Esophagus squamous epithelium (tissue), 5 donors: ENCODE results near the gene FAM120B. TPM values are rescaled to one million over a fixed set of nuclear protein-coding genes. Genes with fewer than 3 reads are reported as not detected.

Source experiments
- DNase-seq: peaks from one replicate; lab custom pipeline; 2025; lab: John Stamatoyannopoulos, UW
- H3K27ac ChIP-seq, 4 donors: fragments of 200-600 bp; sonication (generic); one replicate each; pipeline ENCODE4 v1.5.1; 2016 to 2019; ENCODE audit warnings: mild to moderate bottlenecking in 1 of 4
- H3K27me3 ChIP-seq, 4 donors: fragments of 200-600 bp; sonication (generic); 1 replicate in 3 of 4; 2 replicates in 1 of 4; pipeline versions ENCODE4 v1.5.1 to v1.6.0; 2017 to 2021; ENCODE audit warnings: antibody characterized with exemption in 1 of 4
- H3K36me3 ChIP-seq, 3 donors: fragments of 200-600 bp; sonication (generic); one replicate each; pipeline ENCODE4 v1.5.1; 2016 to 2019
- H3K4me1 ChIP-seq, 3 donors: fragments of 200-600 bp; sonication (generic); one replicate each; pipeline ENCODE4 v1.5.1; 2017 to 2019
- H3K4me3 ChIP-seq, 4 donors: fragments of 200-600 bp; sonication (generic); 1 replicate in 3 of 4; 2 replicates in 1 of 4; pipeline ENCODE4 v1.5.1; 2016 to 2019; ENCODE audit warnings: mild to moderate bottlenecking in 2 of 4, moderate library complexity in 1 of 4
- H3K9me3 ChIP-seq, 3 donors: fragments of 200-600 bp; sonication (generic); one replicate each; pipeline ENCODE4 v1.5.1; 2016 to 2019
- CTCF ChIP-seq, 6 experiments: fragments of 450-650 bp in 4 of 6; fragments of 200-600 bp in 2 of 6; sonication (generic) in 2 of 6; IDR thresholded peaks; one replicate each; pipeline ENCODE4 v1.5.1; 2016 to 2019; ENCODE audit warnings: antibody characterized with exemption in 6 of 6, mild to moderate bottlenecking in 4 of 6, moderate library complexity in 4 of 6
- POLR2A ChIP-seq, 4 donors: fragments of 450-650 bp; IDR thresholded peaks; one replicate each; pipeline ENCODE4 v1.6.1; 2017; ENCODE audit warnings: antibody characterized with exemption in 4 of 4, mild to moderate bottlenecking in 4 of 4, moderate library complexity in 3 of 4
- WGBS, 2 donors: methylation state at CpG; one replicate each; pipeline ENCODE4 v1.1.5; 2018; 5-methylcytosine and 5-hydroxymethylcytosine counted together
- intact Hi-C: fragments of 100-400 bp; cut with DNase I; formaldehyde crosslinking; loops from one replicate; pipeline ENCODE4 v1.15.0; 2022
- total RNA-seq, 4 donors: library from RNA; depleted of rRNA; stranded (reverse); fragments of >200 nt; gene quantifications; one replicate each; pipeline ENCODE4 v1.1.0, GENCODE V29; 2016
- donor health status: DM: yes; HTN: yes; CAD: no.

Gene FAM120B
- total RNA-seq, 4 donors from 2014 or later, result 8.4 to 25.6 (median 12.9) TPM

- Histone ChIP-seq H3K4me1 (peaks cover 0 to 28% (median 11%) of the 10 kb centered on the region in 3 donors), H3K9me3 (no peaks in the 10 kb centered on the region), H3K4me3 (no peak overlapping the region), H3K27ac (peak overlapping the region in 3 of 4 donors; percentile 17 to 57 (median 42)), H3K36me3 (no peaks in the 10 kb centered on the region), H3K27me3 (peaks cover 0 to 34% (median 0%) of the 10 kb centered on the region in 4 donors)
- TF ChIP-seq POLR2A (IDR thresholded peaks at IDR 0.05) (no peak), CTCF (IDR thresholded peaks at IDR 0.05) (no peak)
- WGBS, 2 donors, result 57% methylated on average over 12 to 15 of the region's 22 CpGs
- intact Hi-C loops, result no loop called here
- DNase-seq, result no peak
Observed at GRCh38 chr6:170269151-170269845, 37.3 kb upstream of the FAM120B start.

- Histone ChIP-seq H3K4me1 (peaks cover 0 to 28% (median 14%) of the 10 kb centered on the region in 3 donors), H3K9me3 (no peaks in the 10 kb centered on the region), H3K27me3 (peaks cover 0 to 38% (median 0%) of the 10 kb centered on the region in 4 donors), H3K4me3 (no peak overlapping the region), H3K36me3 (no peaks in the 10 kb centered on the region), H3K27ac (peak overlapping the region in 3 of 4 donors; percentile 17 to 57 (median 42))
- TF ChIP-seq CTCF (IDR thresholded peaks at IDR 0.05), result no peak
- no peak for TF ChIP-seq POLR2A (IDR thresholded peaks at IDR 0.05)
- no peak for DNase-seq
- intact Hi-C loops, result no loop called here
- 72 to 73% methylated on average over 17 of the region's 17 CpGs for WGBS, 2 donors
Observed at GRCh38 chr6:170269846-170270541, 36.6 kb upstream of the FAM120B start.

- Histone ChIP-seq H3K9me3 (no peaks in the 10 kb centered on the region), H3K4me3 (no peak overlapping the region), H3K4me1 (peaks cover 0 to 22% (median 10%) of the 10 kb centered on the region in 3 donors), H3K27me3 (peaks cover 0 to 43% (median 0%) of the 10 kb centered on the region in 4 donors), H3K36me3 (no peaks in the 10 kb centered on the region), H3K27ac (no peak overlapping the region)
- WGBS, 2 donors, result 92 to 94% methylated on average over 14 to 16 of the region's 19 CpGs
- no peak for DNase-seq
- no peak for TF ChIP-seq POLR2A (IDR thresholded peaks at IDR 0.05)
- TF ChIP-seq CTCF (IDR thresholded peaks at IDR 0.05), result no peak
- intact Hi-C loops, result no loop called here
Observed at GRCh38 chr6:170270984-170271593, 35.5 kb upstream of the FAM120B start.

DNA sequence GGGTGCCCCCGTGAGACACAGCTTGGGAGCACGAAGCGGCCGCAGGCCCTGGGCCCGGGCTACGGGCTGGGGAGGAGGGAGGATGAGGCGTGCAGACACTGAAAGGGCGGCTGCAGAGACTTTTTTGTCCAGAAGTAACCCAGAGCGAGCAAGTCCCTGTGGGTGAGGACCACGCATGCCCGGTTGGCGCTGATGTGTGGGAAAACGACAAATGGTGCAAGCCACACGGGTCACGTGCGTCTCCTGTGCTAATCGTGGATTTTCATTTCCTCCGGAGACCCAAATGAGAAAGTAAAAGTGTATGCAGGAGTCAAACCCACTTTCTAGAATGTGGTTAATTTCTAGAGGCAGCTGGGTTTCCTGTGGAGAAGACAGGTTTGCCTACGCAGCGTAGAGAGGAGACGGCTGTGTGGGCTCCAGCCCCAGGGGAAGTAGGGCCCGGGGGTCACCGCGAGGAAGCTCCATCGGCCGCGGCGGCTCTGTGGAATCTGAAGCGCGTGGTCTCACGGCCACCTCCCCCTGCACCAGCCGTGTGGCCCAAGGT, 34.7 kb upstream of the FAM120B start:
- WGBS, 2 donors, result 70% methylated on average over 24 of the region's 32 CpGs; no CpG with 5 or more reads in 1 of the 2 donors
- DNase-seq, result no peak
- Histone ChIP-seq H3K27ac (no peak overlapping the region), H3K9me3 (no peaks in the 10 kb centered on the region), H3K27me3 (peaks cover 0 to 47% (median 0%) of the 10 kb centered on the region in 4 donors), H3K36me3 (no peaks in the 10 kb centered on the region), H3K4me3 (peak overlapping the region in 3 of 4 donors; percentile 3 to 41 (median 17)), H3K4me1 (peaks cover 0 to 25% (median 13%) of the 10 kb centered on the region in 3 donors)
- intact Hi-C loops, result no loop called here
- no peak for TF ChIP-seq POLR2A (IDR thresholded peaks at IDR 0.05)
- no peak for TF ChIP-seq CTCF (IDR thresholded peaks at IDR 0.05)
